Adrenal gland (tissue), 12 donors: ENCODE measurements around the gene ENPP3. TPM values are rescaled to one million over a fixed set of nuclear protein-coding genes. Genes with fewer than 3 reads are reported as not detected.

Source experiments
- DNase-seq, 7 donors: peaks; one replicate each; pipeline ENCODE4 v3.0.0-alpha.2; 2019 to 2020
- H3K27ac ChIP-seq, 5 donors: fragments of 200-600 bp; sonication (generic) in 4 of 5; 1 replicate in 3 of 5; 2 replicates in 2 of 5; pipeline versions ENCODE4 v1.5.1 to v1.8.0; 2016 to 2020; ENCODE audit warnings: mild to moderate bottlenecking in 1 of 5
- H3K27me3 ChIP-seq: fragments of 200-600 bp; 2 replicates; pipeline ENCODE4 v1.8.0; 2021
- H3K36me3 ChIP-seq, 2 donors: fragments of 200-600 bp; replicated peaks in 1 of 2; 1 replicate in 1 of 2; 2 replicates in 1 of 2; pipeline versions ENCODE4 v1.5.1 to v1.8.0; 2018 to 2022
- H3K4me1 ChIP-seq, 2 donors: fragments of 200-600 bp; replicated peaks in 1 of 2; 1 replicate in 1 of 2; 2 replicates in 1 of 2; pipeline versions ENCODE4 v1.5.1 to v1.8.0; 2018 to 2021
- H3K4me3 ChIP-seq, 4 donors: fragments of 200-600 bp; sonication (generic) in 3 of 4; one replicate each; pipeline ENCODE4 v1.5.1; 2016 to 2018
- H3K9me3 ChIP-seq, 3 donors: fragments of 200-600 bp; sonication (generic) in 1 of 3; replicated peaks in 1 of 3; 1 replicate in 2 of 3; 2 replicates in 1 of 3; pipeline versions ENCODE4 v1.5.1 to v1.8.0; 2016 to 2021
- CTCF ChIP-seq, 6 experiments: fragments of 450-650 bp in 4 of 6; fragments of 200-600 bp in 2 of 6; sonication (generic) in 1 of 6; IDR thresholded peaks; 1 replicate in 5 of 6; 2 replicates in 1 of 6; pipeline versions ENCODE4 v1.5.1 to v1.8.0; 2016 to 2021; ENCODE audit warnings: antibody characterized with exemption in 6 of 6, mild to moderate bottlenecking in 2 of 6, moderate library complexity in 1 of 6
- POLR2A ChIP-seq, 2 donors: fragments of 450-650 bp; IDR thresholded peaks; one replicate each; pipeline ENCODE4 v1.6.1; 2017; ENCODE audit warnings: antibody characterized with exemption in 2 of 2, mild to moderate bottlenecking in 2 of 2, moderate library complexity in 1 of 2
- WGBS, 4 donors: extraction: QIAGEN DNeasy Blood & Tissue Kit in 2 of 4; methylation state at CpG; one replicate each; pipeline versions ENCODE4 v1.1.5 to v1.1.7; 2013 to 2017; 5-methylcytosine and 5-hydroxymethylcytosine counted together
- intact Hi-C, 2 donors: fragments of 100-400 bp; cut with DNase I; formaldehyde crosslinking; loops; one replicate each; pipeline versions ENCODE4 v1.14.1 to v1.15.0; 2022 to 2023
- polyA plus RNA-seq, 3 donors: library from polyadenylated mRNA; stranded (reverse); fragments of 200-250 nt in 2 of 3; fragments of 350-450 nt in 1 of 3; fragmentation: Illumina TruSeq in 1 of 3; extraction: RNeasy Lipid Tissue Mini Kit (QIAGEN cat#74804) in 1 of 3; gene quantifications; one replicate each; pipeline ENCODE4 v1.2.3, GENCODE V29; 2013 to 2014
- total RNA-seq, 9 donors: library from RNA; depleted of rRNA in 4 of 9; stranded (reverse); fragments of >200 nt in 4 of 9; fragments of 120-200 nt in 1 of 9; fragmentation: NEBNext Ultra II Directional in 1 of 9; extraction: Animal tissue kit (Norgen Biotek cat#: 25700) in 1 of 9; gene quantifications; one replicate each; pipeline versions ENCODE4 v1.1.0 to v1.2.4, GENCODE V29; 2013 to 2023
- donor health status: healthy with polysubstance abuse.
- donor health status: Bipolar disorder and iron deficiency.
- donor health status: DM: yes; HTN: yes; CAD: no.
- donor health status: DM: no; HTN: no; CAD: no.
- donor health status: DM: no; HTN: no; CAD: no.
- donor health status: DM: yes; HTN: yes; CAD: no.

Gene ENPP3
- total and polyA plus RNA-seq, 12 donors = 4.9 to 69.7 (median 11.8) TPM

GRCh38 chr6:131683479-131683878 is 46.4 kb downstream of the ENPP3 start:
- intact Hi-C loops = no loop called here
- no peaks in the 10 kb centered on the region for H3K36me3 ChIP-seq
- H3K9me3 ChIP-seq = no peaks in the 10 kb centered on the region
- TF ChIP-seq POLR2A (IDR thresholded peaks at IDR 0.05) (no peak), CTCF (IDR thresholded peaks at IDR 0.05) (no peak)
- no peak overlapping the region for H3K4me3 ChIP-seq
- H3K27me3 ChIP-seq = no peaks in the 10 kb centered on the region
- 81 to 90% (median 87%) methylated on average over 6 of the region's 6 CpGs for WGBS, 4 donors
- H3K4me1 ChIP-seq = no peaks in the 10 kb centered on the region
- H3K27ac ChIP-seq = no peak overlapping the region
- DNase-seq = no peak

- no peaks in the 10 kb centered on the region for H3K9me3 ChIP-seq
- intact Hi-C loops = no loop called here
- no peaks in the 10 kb centered on the region for H3K4me1 ChIP-seq
- DNase-seq = no peak
- 91 to 99% (median 95%) methylated on average over 4 of the region's 4 CpGs for WGBS, 4 donors
- no peaks in the 10 kb centered on the region for H3K27me3 ChIP-seq
- no peak for TF ChIP-seq POLR2A (IDR thresholded peaks at IDR 0.05)
- TF ChIP-seq CTCF (IDR thresholded peaks at IDR 0.05) = no peak
- H3K36me3 ChIP-seq = no peaks in the 10 kb centered on the region
- no peak overlapping the region for H3K27ac ChIP-seq
- H3K4me3 ChIP-seq = no peak overlapping the region
Observed at GRCh38 chr6:131685266-131685780, 48.2 kb downstream of the ENPP3 start.

GRCh38 chr6:131687022-131687421 is 49.9 kb downstream of the ENPP3 start:
- intact Hi-C loops = no loop called here
- Histone ChIP-seq H3K4me3 (no peak overlapping the region), H3K36me3 (no peaks in the 10 kb centered on the region), H3K27ac (no peak overlapping the region), H3K4me1 (no peaks in the 10 kb centered on the region), H3K27me3 (no peaks in the 10 kb centered on the region), H3K9me3 (no peaks in the 10 kb centered on the region)
- 85 to 90% (median 87%) methylated on average over 3 of the region's 3 CpGs for WGBS, 4 donors
- no peak for DNase-seq
- TF ChIP-seq POLR2A (IDR thresholded peaks at IDR 0.05) = no peak
- no peak for TF ChIP-seq CTCF (IDR thresholded peaks at IDR 0.05)

- Histone ChIP-seq H3K36me3 (no peaks in the 10 kb centered on the region), H3K27ac (no peak overlapping the region), H3K4me1 (no peaks in the 10 kb centered on the region), H3K4me3 (no peak overlapping the region), H3K27me3 (no peaks in the 10 kb centered on the region), H3K9me3 (no peaks in the 10 kb centered on the region)
- WGBS, 4 donors = 85 to 95% (median 89%) methylated on average over 1 of the region's 1 CpG
- no peak for TF ChIP-seq POLR2A (IDR thresholded peaks at IDR 0.05)
- no peak for TF ChIP-seq CTCF (IDR thresholded peaks at IDR 0.05)
- no peak for DNase-seq
- intact Hi-C loops = no loop called here
Observed at GRCh38 chr6:131688286-131688685, 51.2 kb downstream of the ENPP3 start.
